ENCODE results near the gene APH1A.
"Not testable (repeated sequence)": the region's sequence is repeated elsewhere in the genome, so short reads cannot be mapped to it uniquely, and the experiment has no call there.

APH1A gene

GRCh38 chr1:150225546-150225945 is 43.3 kb downstream of the APH1A start:
- no peak for TF ChIP-seq CTCF (IDR thresholded peaks at IDR 0.05; ENCODE audit: borderline replicate concordance, control extremely low read depth, extremely low read depth, insufficient read depth, missing control alignments)
- DNase-seq (ENCODE audit: low spot score) = no peak
- in situ Hi-C loops (cut with MboI; ENCODE audit: low sequenced_read_pairs, unreplicated experiment) = no loop called here

GRCh38 chr1:150224983-150225382 is 43.8 kb downstream of the APH1A start:
- no peak for DNase-seq (ENCODE audit: low spot score)
- no peak for TF ChIP-seq CTCF (IDR thresholded peaks at IDR 0.05; ENCODE audit: borderline replicate concordance, control extremely low read depth, extremely low read depth, insufficient read depth, missing control alignments)
- in situ Hi-C loops (cut with MboI; ENCODE audit: low sequenced_read_pairs, unreplicated experiment) = no loop called here

- in situ Hi-C loops (cut with MboI; ENCODE audit: low sequenced_read_pairs, unreplicated experiment) = no loop called here
- no peak for DNase-seq (ENCODE audit: low spot score)
- TF ChIP-seq CTCF (IDR thresholded peaks at IDR 0.05; ENCODE audit: borderline replicate concordance, control extremely low read depth, extremely low read depth, insufficient read depth, missing control alignments) = no peak
These were observed 47.3 kb downstream of the APH1A start for GRCh38 chr1:150221552-150221951.

DNA sequence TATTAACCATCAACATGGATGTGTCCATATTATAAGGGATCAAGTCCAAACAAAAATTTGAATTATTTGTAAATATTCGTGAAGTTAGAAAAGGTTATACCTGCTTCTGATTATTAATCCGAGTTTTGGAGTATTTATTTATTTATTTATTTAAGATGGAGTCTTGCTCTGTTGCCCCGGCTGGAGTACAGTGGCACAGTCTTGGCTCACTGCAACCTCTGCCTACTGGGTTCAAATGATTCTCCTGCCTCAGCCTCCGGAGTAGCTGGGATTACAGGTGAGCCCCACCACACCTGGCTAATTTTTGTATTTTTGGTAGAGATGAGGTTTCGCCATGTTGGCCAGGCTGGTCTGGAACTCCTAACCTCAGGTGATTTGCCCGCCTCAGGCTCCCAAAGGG is 53.0 kb downstream of the APH1A start:
- DNase-seq (ENCODE audit: low spot score); in situ Hi-C loops (cut with MboI; ENCODE audit: low sequenced_read_pairs, unreplicated experiment): not testable (repeated sequence)
